Measurements from ENCODE around the gene ACTG2. TPM values are rescaled to one million over a fixed set of nuclear protein-coding genes. Genes with fewer than 3 reads are reported as not detected.
"Not testable (repeated sequence)": the region's sequence is repeated elsewhere in the genome, so short reads cannot be mapped to it uniquely, and the experiment has no call there.

The ACTG2 gene
- total RNA-seq, 1 donor from 2014 or later: not detected

DNA sequence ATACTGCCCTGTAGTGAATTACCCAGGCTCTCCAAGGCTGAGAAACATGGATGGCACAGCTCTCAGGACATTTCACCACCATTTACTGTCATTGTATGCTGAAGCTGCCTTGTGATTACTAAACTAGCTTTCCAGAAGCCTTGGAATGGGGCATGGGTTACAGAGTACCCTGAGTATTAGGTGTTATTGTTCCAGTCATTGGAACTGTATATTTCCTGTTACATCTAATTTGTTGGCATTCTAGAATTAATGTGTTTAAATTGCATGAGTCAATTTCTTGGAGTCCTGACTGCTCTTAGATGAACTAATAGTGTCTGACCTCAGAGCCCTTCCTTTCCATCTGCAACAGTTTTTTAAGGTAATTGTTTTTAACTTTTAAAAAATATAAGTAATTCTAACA, 42.8 kb downstream of the ACTG2 start:
- no peak overlapping the region for H3K4me3 Mint-ChIP-seq
- H3K36me3 Mint-ChIP-seq (ENCODE audit: low read depth): peaks cover 5% of the 10 kb centered on the region
- no peak for DNase-seq (ENCODE audit: low read depth, low spot score)
- no peaks in the 10 kb centered on the region for H3K9me3 Mint-ChIP-seq
- no peak overlapping the region for H3K27ac Mint-ChIP-seq (ENCODE audit: unreplicated experiment)
- TF ChIP-seq, protein P1, sequence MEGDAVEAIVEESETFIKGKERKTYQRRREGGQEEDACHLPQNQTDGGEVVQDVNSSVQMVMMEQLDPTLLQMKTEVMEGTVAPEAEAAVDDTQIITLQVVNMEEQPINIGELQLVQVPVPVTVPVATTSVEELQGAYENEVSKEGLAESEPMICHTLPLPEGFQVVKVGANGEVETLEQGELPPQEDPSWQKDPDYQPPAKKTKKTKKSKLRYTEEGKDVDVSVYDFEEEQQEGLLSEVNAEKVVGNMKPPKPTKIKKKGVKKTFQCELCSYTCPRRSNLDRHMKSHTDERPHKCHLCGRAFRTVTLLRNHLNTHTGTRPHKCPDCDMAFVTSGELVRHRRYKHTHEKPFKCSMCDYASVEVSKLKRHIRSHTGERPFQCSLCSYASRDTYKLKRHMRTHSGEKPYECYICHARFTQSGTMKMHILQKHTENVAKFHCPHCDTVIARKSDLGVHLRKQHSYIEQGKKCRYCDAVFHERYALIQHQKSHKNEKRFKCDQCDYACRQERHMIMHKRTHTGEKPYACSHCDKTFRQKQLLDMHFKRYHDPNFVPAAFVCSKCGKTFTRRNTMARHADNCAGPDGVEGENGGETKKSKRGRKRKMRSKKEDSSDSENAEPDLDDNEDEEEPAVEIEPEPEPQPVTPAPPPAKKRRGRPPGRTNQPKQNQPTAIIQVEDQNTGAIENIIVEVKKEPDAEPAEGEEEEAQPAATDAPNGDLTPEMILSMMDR (conservative IDR thresholded peaks at IDR 0.05): no peak
- H3K4me1 Mint-ChIP-seq: peaks cover 18% of the 10 kb centered on the region
- no peaks in the 10 kb centered on the region for H3K27me3 Mint-ChIP-seq (ENCODE audit: low read depth)

DNA sequence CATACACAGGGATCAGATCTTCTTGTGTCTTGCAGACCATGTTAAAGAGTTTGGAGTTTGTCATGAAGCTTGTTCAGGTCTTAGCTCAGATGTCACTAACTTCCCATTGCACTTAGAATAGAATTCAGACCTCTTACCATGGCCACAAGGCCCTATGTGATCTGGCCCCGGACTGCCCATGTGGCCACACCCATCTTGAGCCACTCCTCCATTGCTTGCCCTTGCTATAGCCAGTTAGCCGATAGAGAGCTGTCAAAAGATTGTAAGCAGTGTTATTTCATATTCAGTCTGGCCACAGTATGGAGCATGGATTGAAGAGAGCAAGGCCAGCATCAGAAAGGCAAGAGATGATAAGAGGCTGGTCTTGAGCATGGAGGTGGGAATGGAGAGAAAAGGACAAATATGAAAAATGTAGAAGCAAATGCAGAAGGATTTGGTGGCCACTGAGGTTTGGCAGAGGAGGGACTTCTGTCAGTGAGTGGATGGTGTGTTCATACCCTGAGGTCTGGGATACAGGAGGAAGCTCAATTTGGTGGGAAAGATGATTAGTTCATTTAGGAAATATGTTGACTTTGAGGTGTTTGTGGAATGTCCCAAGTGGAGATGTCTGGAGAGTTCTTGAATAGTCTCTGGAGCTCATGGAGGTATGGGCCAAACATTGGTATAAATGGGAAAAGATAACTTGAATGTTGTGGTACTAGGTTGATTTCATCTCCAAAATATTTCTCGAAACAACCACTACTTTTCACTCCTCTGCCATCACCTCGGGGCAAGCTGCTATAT, 44.5 kb downstream of the ACTG2 start:
- Mint-ChIP-seq H3K36me3 (ENCODE audit: low read depth) (peaks cover 5% of the 10 kb centered on the region), H3K4me1 (peaks cover 8% of the 10 kb centered on the region), H3K4me3 (no peak overlapping the region), H3K27ac (ENCODE audit: unreplicated experiment) (no peak overlapping the region), H3K27me3 (ENCODE audit: low read depth) (no peaks in the 10 kb centered on the region), H3K9me3 (no peaks in the 10 kb centered on the region)
- DNase-seq (ENCODE audit: low read depth, low spot score): no peak
- TF ChIP-seq, protein P1 (conservative IDR thresholded peaks at IDR 0.05): no peak

DNA sequence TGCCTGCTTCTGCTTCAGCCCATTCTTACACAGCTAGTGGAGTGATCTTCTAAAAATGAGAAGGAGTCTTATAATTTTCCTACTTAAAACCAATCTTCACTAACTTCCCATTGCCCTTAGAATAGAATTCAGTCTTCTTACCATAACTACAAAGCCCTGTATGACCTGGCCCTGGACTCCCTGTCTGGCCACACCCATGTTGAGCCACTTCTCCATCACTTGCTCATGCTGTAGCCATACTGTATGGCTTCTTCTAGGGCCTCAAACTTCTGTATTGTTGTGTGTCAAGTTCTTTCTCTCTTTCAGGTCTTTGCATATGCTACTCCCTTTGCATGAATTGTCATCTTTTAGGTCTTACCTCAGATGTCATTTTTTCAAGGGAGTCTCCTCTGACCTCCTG, 45.1 kb downstream of the ACTG2 start:
- peaks cover 5% of the 10 kb centered on the region for H3K36me3 Mint-ChIP-seq (ENCODE audit: low read depth)
- H3K4me1 Mint-ChIP-seq: peaks cover 7% of the 10 kb centered on the region
- no peak for DNase-seq (ENCODE audit: low read depth, low spot score)
- TF ChIP-seq, protein P1 (conservative IDR thresholded peaks at IDR 0.05): no peak
- no peaks in the 10 kb centered on the region for H3K27me3 Mint-ChIP-seq (ENCODE audit: low read depth)
- no peak overlapping the region for H3K4me3 Mint-ChIP-seq
- H3K27ac Mint-ChIP-seq (ENCODE audit: unreplicated experiment): no peak overlapping the region
- H3K9me3 Mint-ChIP-seq: no peaks in the 10 kb centered on the region

DNA sequence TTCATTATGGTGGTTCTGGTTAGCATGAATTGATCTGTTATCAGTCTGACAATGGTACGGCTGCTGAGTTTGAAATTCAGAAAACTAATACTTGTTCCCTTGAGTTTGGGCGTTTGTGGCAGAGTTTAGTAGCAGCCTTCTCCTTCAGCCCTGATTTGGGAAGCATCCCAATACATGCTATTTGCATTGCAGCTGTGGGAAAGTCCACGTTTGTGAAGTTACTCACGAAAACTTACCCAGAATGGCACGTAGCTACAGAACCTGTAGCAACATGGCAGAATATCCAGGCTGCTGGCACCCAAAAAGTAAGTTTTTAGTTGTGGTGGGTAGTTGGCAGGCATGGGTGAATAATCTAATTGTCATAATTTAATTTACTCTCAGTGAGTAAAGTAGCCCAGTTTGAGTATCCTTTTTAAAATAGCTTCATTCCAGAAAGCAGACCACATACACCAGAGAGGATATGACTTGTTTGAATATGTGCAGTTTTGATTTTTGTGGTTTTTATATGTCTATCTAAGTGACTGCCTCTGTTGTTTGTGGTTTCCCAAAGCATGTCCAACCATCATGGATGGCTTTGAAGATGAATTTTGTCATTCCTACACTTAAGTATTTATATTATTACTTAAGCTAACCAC, 46.0 kb downstream of the ACTG2 start:
- H3K9me3 Mint-ChIP-seq: no peaks in the 10 kb centered on the region
- no peak overlapping the region for H3K27ac Mint-ChIP-seq (ENCODE audit: unreplicated experiment)
- no peaks in the 10 kb centered on the region for H3K27me3 Mint-ChIP-seq (ENCODE audit: low read depth)
- H3K4me1 Mint-ChIP-seq: peaks cover 7% of the 10 kb centered on the region
- no peak for DNase-seq (ENCODE audit: low read depth, low spot score)
- H3K36me3 Mint-ChIP-seq (ENCODE audit: low read depth): peaks cover 5% of the 10 kb centered on the region
- H3K4me3 Mint-ChIP-seq: no peak overlapping the region
- TF ChIP-seq, protein P1 (conservative IDR thresholded peaks at IDR 0.05): no peak

DNA sequence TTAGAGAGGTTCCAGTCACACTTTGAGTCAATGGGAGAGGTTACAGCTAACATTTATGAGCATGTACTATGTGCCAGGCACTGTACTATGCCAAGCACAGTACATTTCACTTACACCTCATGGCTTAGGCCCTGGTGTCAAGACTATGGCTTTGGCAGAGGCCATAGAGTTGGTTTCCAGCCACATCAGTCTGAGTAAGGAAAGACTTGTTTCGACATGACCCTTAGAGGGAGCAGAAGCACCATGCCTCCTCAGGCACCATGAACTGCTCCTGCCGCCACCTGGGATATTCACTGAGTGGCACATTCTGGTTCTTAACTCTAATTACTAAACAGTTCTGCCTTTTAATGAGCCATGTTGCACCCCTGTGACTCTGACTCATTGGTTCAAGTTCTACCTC, 46.6 kb downstream of the ACTG2 start:
- H3K36me3 Mint-ChIP-seq (ENCODE audit: low read depth): peaks cover 5% of the 10 kb centered on the region
- DNase-seq (ENCODE audit: low read depth, low spot score): no peak
- H3K9me3 Mint-ChIP-seq: no peaks in the 10 kb centered on the region
- TF ChIP-seq, protein P1 (conservative IDR thresholded peaks at IDR 0.05): no peak
- no peaks in the 10 kb centered on the region for H3K27me3 Mint-ChIP-seq (ENCODE audit: low read depth)
- H3K4me3 Mint-ChIP-seq: no peak overlapping the region
- no peak overlapping the region for H3K27ac Mint-ChIP-seq (ENCODE audit: unreplicated experiment)
- peaks cover 7% of the 10 kb centered on the region for H3K4me1 Mint-ChIP-seq

DNA sequence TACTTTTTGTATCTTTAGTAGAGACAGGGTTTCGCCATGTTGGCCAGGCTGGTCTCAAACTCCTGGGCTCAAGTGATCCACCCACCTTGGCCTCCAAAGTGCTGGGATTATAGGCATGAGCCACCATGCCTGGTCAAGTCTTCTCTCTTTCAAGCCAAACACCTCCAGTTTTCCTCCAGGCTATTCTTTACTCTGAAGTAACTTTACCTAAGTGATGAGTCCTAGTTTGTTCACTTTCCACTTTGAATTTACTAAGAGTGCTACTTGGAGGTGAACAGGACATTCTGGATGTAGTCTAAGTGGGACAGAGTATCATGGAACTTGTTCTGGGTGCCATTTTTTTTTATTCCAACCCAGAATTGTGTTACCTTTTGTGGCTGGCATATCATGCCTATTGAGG, 47.3 kb downstream of the ACTG2 start:
- H3K27ac Mint-ChIP-seq (ENCODE audit: unreplicated experiment); H3K9me3 Mint-ChIP-seq; H3K4me3 Mint-ChIP-seq; H3K27me3 Mint-ChIP-seq (ENCODE audit: low read depth); DNase-seq (ENCODE audit: low read depth, low spot score); H3K4me1 Mint-ChIP-seq; H3K36me3 Mint-ChIP-seq (ENCODE audit: low read depth): not testable (repeated sequence)

All from neural crest cell (in vitro differentiated cells).